GM12865 (cell line): ENCODE results near the gene ORAI3.
A peak's percentile ranks its signal among the peaks of the same experiment; 100 is the strongest.

Experiments
- DNase-seq: peaks from one replicate; pipeline ENCODE4 v3.0.0; 2010; ENCODE audit warnings: low read depth
- H3K4me3 ChIP-seq: 2 replicates; pipeline ENCODE4 v1.5.1; 2011; ENCODE audit warnings: mild to moderate bottlenecking, low read depth, low read length, control low read depth
- CTCF ChIP-seq: IDR thresholded peaks from 2 replicates; pipeline ENCODE4 v1.5.1; 2011; ENCODE audit warnings: low read length, control low read depth, low read depth, inconsistent platforms; ENCODE audit not compliant: insufficient read depth; ENCODE audit errors: missing control alignments

ORAI3 gene

GRCh38 chr16:30947859-30948666 lies 805 bp upstream of the ORAI3 start:
- peak overlapping the region; percentile 71 for H3K4me3 ChIP-seq
- DNase-seq = peak; percentile 68

GRCh38 chr16:30949650-30950515 lies 1.0 kb downstream of the ORAI3 start:
- peak overlapping the region; percentile 71 for H3K4me3 ChIP-seq
- TF ChIP-seq CTCF = no peak
- peak; percentile 86 for DNase-seq

More at GRCh38 chr16:30947859-30948666, 805 bp upstream of the ORAI3 start:
- TF ChIP-seq CTCF = no peak

- DNase-seq = no peak
- peak overlapping the region; percentile 71 for H3K4me3 ChIP-seq
- TF ChIP-seq CTCF = no peak
These were observed 1.7 kb downstream of the ORAI3 start for GRCh38 chr16:30950516-30951065.

- DNase-seq = no peak
- no peak overlapping the region for H3K4me3 ChIP-seq
- no peak for TF ChIP-seq CTCF
These were observed 2.3 kb downstream of the ORAI3 start for GRCh38 chr16:30951193-30951592.

- TF ChIP-seq CTCF = no peak
- no peak for DNase-seq
These were observed 2.9 kb downstream of the ORAI3 start for GRCh38 chr16:30951750-30952149.

GRCh38 chr16:30953111-30953510 lies 4.2 kb downstream of the ORAI3 start:
- DNase-seq = no peak
- H3K4me3 ChIP-seq = no peak overlapping the region
- TF ChIP-seq CTCF = no peak

More at GRCh38 chr16:30951750-30952149, 2.9 kb downstream of the ORAI3 start:
- H3K4me3 ChIP-seq = no peak overlapping the region
